ENCODE measurements around the gene TSPAN18.
A peak's percentile ranks its signal among the peaks of the same experiment; 100 is the strongest.

The TSPAN18 gene

DNA sequence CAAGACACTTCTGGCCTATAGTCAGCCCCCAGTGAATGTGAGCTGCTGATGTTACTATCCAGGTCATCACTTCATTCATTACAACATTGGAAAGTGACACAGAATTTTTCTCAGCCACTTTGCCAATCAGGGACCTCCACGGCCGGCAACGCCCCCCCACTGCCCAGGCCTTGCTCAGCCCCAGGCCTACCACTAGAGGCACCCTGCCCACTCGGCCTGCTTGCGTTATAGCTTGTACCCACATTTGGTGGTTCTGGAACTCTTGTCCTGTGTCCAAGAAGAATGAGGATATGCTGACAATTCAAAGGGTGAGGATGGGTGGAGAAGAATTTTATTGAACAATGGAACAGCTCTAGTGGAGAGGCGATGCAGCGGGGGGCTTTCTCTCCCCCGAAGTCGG is 96.2 kb downstream of the TSPAN18 start:
- Histone ChIP-seq H2AK5ac (ENCODE audit: low read length) (no peak overlapping the region), H3K23ac (ENCODE audit: low read length) (no peak overlapping the region), H4K91ac (ENCODE audit: low read depth, low read length) (no peak overlapping the region), H3K4me3 (ENCODE audit: low read depth, low read length) (no peak overlapping the region), H3K14ac (ENCODE audit: low read length) (no peak overlapping the region), H3K79me1 (ENCODE audit: low read length) (peaks cover 2% of the 10 kb centered on the region), H3K9ac (ENCODE audit: low read length) (no peak overlapping the region), H3K4me2 (ENCODE audit: low read length) (no peak overlapping the region), H2BK120ac (ENCODE audit: insufficient read depth, low read length, poor library complexity) (no peak overlapping the region), H3K79me2 (ENCODE audit: control insufficient read depth, insufficient read depth, low read length, poor library complexity) (peaks cover 2% of the 10 kb centered on the region), H3K36me3 (ENCODE audit: control insufficient read depth in 1 of 2, insufficient read depth in 2 of 2, low read length in 2 of 2) (no peaks in the 10 kb centered on the region), H3K18ac (ENCODE audit: low read length) (no peak overlapping the region), H2BK5ac (ENCODE audit: low read depth, low read length, poor library complexity) (no peak overlapping the region), H3K9me3 (ENCODE audit: insufficient read depth, low read depth, low read length) (peaks cover 2% of the 10 kb centered on the region), H3K4me1 (ENCODE audit: control insufficient read depth in 1 of 2, insufficient read depth in 2 of 2, low read length in 2 of 2) (peaks cover 7 to 13% of the 10 kb centered on the region in 2 experiments), H2BK12ac (ENCODE audit: low read length) (no peak overlapping the region), H3K4ac (ENCODE audit: low read depth, low read length) (no peak overlapping the region), H2AFZ (ENCODE audit: insufficient read depth, low read length, poor library complexity) (no peak overlapping the region), H3K27me3 (ENCODE audit: insufficient read depth, low read length) (no peaks in the 10 kb centered on the region), H4K12ac (ENCODE audit: low read depth, low read length) (no peak overlapping the region), H4K8ac (ENCODE audit: low read depth, low read length) (no peak overlapping the region), H3K27ac (ENCODE audit: low read depth, low read length) (no peak overlapping the region)
- DNase-seq: no peak
- no CpG with 5 or more reads among the region's 9 CpGs for WGBS (ENCODE audit: extremely low coverage, insufficient coverage, insufficient read length)

DNA sequence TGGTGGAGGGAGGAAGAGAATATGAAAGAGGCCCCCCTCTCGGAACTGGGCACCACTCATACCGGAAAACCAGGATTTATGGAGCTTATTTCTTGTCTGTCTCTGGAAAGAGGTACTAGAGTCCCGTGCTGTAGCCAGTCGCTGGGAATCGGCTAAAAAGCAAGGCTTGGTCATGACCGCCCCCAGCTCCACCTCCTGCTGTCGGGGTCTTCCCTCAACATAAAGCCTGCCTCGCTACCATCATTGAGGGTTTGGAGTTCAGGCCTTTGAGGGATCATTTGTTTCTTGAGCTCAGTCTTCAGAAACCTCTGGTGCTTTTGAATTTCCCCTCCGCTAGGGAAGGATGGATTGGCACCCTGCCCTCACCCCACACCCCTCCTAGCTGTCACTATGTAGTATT is 97.1 kb downstream of the TSPAN18 start:
- WGBS (ENCODE audit: extremely low coverage, insufficient coverage, insufficient read length): no CpG with 5 or more reads among the region's 9 CpGs
- no peak overlapping the region for H2AFZ ChIP-seq (ENCODE audit: insufficient read depth, low read length, poor library complexity)

DNA sequence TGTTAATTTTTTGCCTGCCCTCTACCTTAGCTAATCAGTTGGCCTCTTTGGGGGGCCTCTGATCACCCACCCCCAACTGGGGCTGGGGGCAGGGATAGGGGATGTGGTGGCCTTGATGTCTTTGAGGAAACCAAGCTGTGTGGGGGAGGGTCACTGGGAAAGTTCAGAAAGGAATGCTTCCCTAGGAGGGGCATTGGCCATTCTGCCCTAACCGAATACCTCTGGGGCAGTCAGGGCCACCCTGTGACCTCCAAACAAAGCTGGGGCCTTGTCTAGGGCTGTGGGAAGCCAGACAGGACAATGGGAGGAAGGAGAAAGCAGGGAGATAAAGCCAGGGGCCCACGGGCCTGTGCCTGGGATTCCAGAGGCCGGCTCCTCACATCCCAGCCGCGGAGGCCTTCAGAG is 97.5 kb downstream of the TSPAN18 start:
- no peak overlapping the region for H3K27ac ChIP-seq (ENCODE audit: low read depth, low read length)
- peaks cover 7 to 13% of the 10 kb centered on the region in 2 experiments for H3K4me1 ChIP-seq (ENCODE audit: control insufficient read depth in 1 of 2, insufficient read depth in 2 of 2, low read length in 2 of 2)
- H3K9ac ChIP-seq (ENCODE audit: low read length): no peak overlapping the region
- H4K8ac ChIP-seq (ENCODE audit: low read depth, low read length): no peak overlapping the region
- no peaks in the 10 kb centered on the region for H3K36me3 ChIP-seq (ENCODE audit: control insufficient read depth in 1 of 2, insufficient read depth in 2 of 2, low read length in 2 of 2)
- no peak overlapping the region for H3K4me3 ChIP-seq (ENCODE audit: low read depth, low read length)
- no peak for DNase-seq
- H2BK120ac ChIP-seq (ENCODE audit: insufficient read depth, low read length, poor library complexity): no peak overlapping the region
- no peak overlapping the region for H3K4ac ChIP-seq (ENCODE audit: low read depth, low read length)
- H3K79me2 ChIP-seq (ENCODE audit: control insufficient read depth, insufficient read depth, low read length, poor library complexity): peaks cover 2% of the 10 kb centered on the region
- H3K23ac ChIP-seq (ENCODE audit: low read length): no peak overlapping the region
- peaks cover 2% of the 10 kb centered on the region for H3K79me1 ChIP-seq (ENCODE audit: low read length)
- H3K18ac ChIP-seq (ENCODE audit: low read length): no peak overlapping the region
- H3K4me2 ChIP-seq (ENCODE audit: low read length): no peak overlapping the region
- no peak overlapping the region for H2BK12ac ChIP-seq (ENCODE audit: low read length)
- no peak overlapping the region for H3K14ac ChIP-seq (ENCODE audit: low read length)
- no peak overlapping the region for H4K12ac ChIP-seq (ENCODE audit: low read depth, low read length)
- WGBS (ENCODE audit: extremely low coverage, insufficient coverage, insufficient read length): no CpG with 5 or more reads among the region's 5 CpGs
- no peak overlapping the region for H2AFZ ChIP-seq (ENCODE audit: insufficient read depth, low read length, poor library complexity)
- no peak overlapping the region for H2AK5ac ChIP-seq (ENCODE audit: low read length)
- H4K91ac ChIP-seq (ENCODE audit: low read depth, low read length): no peak overlapping the region
- no peak overlapping the region for H2BK5ac ChIP-seq (ENCODE audit: low read depth, low read length, poor library complexity)
- no peaks in the 10 kb centered on the region for H3K27me3 ChIP-seq (ENCODE audit: insufficient read depth, low read length)
- peaks cover 2% of the 10 kb centered on the region for H3K9me3 ChIP-seq (ENCODE audit: insufficient read depth, low read depth, low read length)

More for the DNA sequence above, 97.1 kb downstream of the TSPAN18 start:
- Histone ChIP-seq H3K14ac (ENCODE audit: low read length) (no peak overlapping the region), H3K4me2 (ENCODE audit: low read length) (no peak overlapping the region), H4K8ac (ENCODE audit: low read depth, low read length) (no peak overlapping the region), H3K36me3 (ENCODE audit: control insufficient read depth in 1 of 2, insufficient read depth in 2 of 2, low read length in 2 of 2) (no peaks in the 10 kb centered on the region), H4K91ac (ENCODE audit: low read depth, low read length) (peak overlapping the region; percentile 63), H3K4me1 (ENCODE audit: control insufficient read depth in 1 of 2, insufficient read depth in 2 of 2, low read length in 2 of 2) (peaks cover 7 to 13% of the 10 kb centered on the region in 2 experiments), H3K23ac (ENCODE audit: low read length) (no peak overlapping the region), H3K18ac (ENCODE audit: low read length) (no peak overlapping the region), H3K27me3 (ENCODE audit: insufficient read depth, low read length) (no peaks in the 10 kb centered on the region), H3K9ac (ENCODE audit: low read length) (no peak overlapping the region), H3K4ac (ENCODE audit: low read depth, low read length) (no peak overlapping the region), H3K79me1 (ENCODE audit: low read length) (peaks cover 2% of the 10 kb centered on the region), H3K79me2 (ENCODE audit: control insufficient read depth, insufficient read depth, low read length, poor library complexity) (peaks cover 2% of the 10 kb centered on the region), H2BK5ac (ENCODE audit: low read depth, low read length, poor library complexity) (peak overlapping the region; percentile 6), H3K4me3 (ENCODE audit: low read depth, low read length) (no peak overlapping the region), H2AK5ac (ENCODE audit: low read length) (no peak overlapping the region), H2BK12ac (ENCODE audit: low read length) (no peak overlapping the region), H2BK120ac (ENCODE audit: insufficient read depth, low read length, poor library complexity) (no peak overlapping the region), H3K9me3 (ENCODE audit: insufficient read depth, low read depth, low read length) (peaks cover 2% of the 10 kb centered on the region), H3K27ac (ENCODE audit: low read depth, low read length) (no peak overlapping the region), H4K12ac (ENCODE audit: low read depth, low read length) (no peak overlapping the region)
- no peak for DNase-seq

GRCh38 chr11:44825058-44825785 is 98.5 kb downstream of the TSPAN18 start:
- Histone ChIP-seq H2BK120ac (ENCODE audit: insufficient read depth, low read length, poor library complexity) (no peak overlapping the region), H3K27ac (ENCODE audit: low read depth, low read length) (no peak overlapping the region), H2AFZ (ENCODE audit: insufficient read depth, low read length, poor library complexity) (no peak overlapping the region), H3K9me3 (ENCODE audit: insufficient read depth, low read depth, low read length) (peaks cover 2% of the 10 kb centered on the region), H3K27me3 (ENCODE audit: insufficient read depth, low read length) (no peaks in the 10 kb centered on the region), H3K14ac (ENCODE audit: low read length) (no peak overlapping the region), H4K91ac (ENCODE audit: low read depth, low read length) (peak overlapping the region; percentile 2), H4K8ac (ENCODE audit: low read depth, low read length) (no peak overlapping the region), H3K9ac (ENCODE audit: low read length) (no peak overlapping the region), H3K4me2 (ENCODE audit: low read length) (no peak overlapping the region), H3K4me3 (ENCODE audit: low read depth, low read length) (no peak overlapping the region), H4K12ac (ENCODE audit: low read depth, low read length) (no peak overlapping the region), H3K79me2 (ENCODE audit: control insufficient read depth, insufficient read depth, low read length, poor library complexity) (peaks cover 2% of the 10 kb centered on the region), H2BK12ac (ENCODE audit: low read length) (no peak overlapping the region), H3K18ac (ENCODE audit: low read length) (peak overlapping the region; percentile 26), H3K4me1 (ENCODE audit: control insufficient read depth in 1 of 2, insufficient read depth in 2 of 2, low read length in 2 of 2) (peaks cover 7 to 13% of the 10 kb centered on the region in 2 experiments), H3K79me1 (ENCODE audit: low read length) (peaks cover 2% of the 10 kb centered on the region), H3K23ac (ENCODE audit: low read length) (no peak overlapping the region), H2BK5ac (ENCODE audit: low read depth, low read length, poor library complexity) (no peak overlapping the region), H2AK5ac (ENCODE audit: low read length) (no peak overlapping the region), H3K4ac (ENCODE audit: low read depth, low read length) (no peak overlapping the region), H3K36me3 (ENCODE audit: control insufficient read depth in 1 of 2, insufficient read depth in 2 of 2, low read length in 2 of 2) (no peaks in the 10 kb centered on the region)
- no peak for DNase-seq
- no CpG with 5 or more reads among the region's 14 CpGs for WGBS (ENCODE audit: extremely low coverage, insufficient coverage, insufficient read length)
